GM19328 (cell line): Measurements from ENCODE around the gene ZCWPW2.

Experiments
- ATAC-seq: cut with Tn5 transposase; IDR thresholded peaks from one replicate; pipeline ENCODE4 v1.9.1; 2021; ENCODE audit warnings: mild to moderate bottlenecking, moderate library complexity; ENCODE audit not compliant: unreplicated experiment

The ZCWPW2 gene

GRCh38 chr3:28575100-28575745 lies 226.7 kb downstream of the ZCWPW2 start:
- no peak for ATAC-seq
